ENCODE data around the gene CPEB3. TPM values are rescaled to one million over a fixed set of nuclear protein-coding genes. Genes with fewer than 3 reads are reported as not detected.

Gene CPEB3
- total and polyA plus RNA-seq, 9 of the 15 experiments (the other 6 are each of a cell fraction or from before 2014, with no cell fraction given), result 0.15 to 1.2 (median 0.51) TPM

DNA sequence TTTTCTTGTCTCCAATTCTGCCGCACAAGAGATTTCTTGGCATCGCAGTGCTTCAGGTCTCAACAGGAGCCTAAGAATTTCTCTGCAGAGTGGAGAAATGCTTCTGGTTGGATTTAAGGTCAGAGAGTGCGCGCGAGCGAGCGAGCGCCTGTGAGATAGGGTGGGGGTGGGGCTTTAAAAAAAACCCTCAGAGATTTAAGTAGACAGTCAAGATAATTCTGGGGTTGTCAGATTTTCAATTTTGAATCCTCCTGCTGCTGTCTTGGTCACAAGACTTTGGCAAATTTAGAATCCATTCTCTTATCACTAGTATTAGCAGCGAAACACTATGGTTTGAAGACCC is 49.7 kb downstream of the CPEB3 start:
- Histone ChIP-seq H3K36me3 (ENCODE audit: control insufficient read depth, insufficient read depth, low read length) (no peaks in the 10 kb centered on the region; the same call in 2 of the 3 replicates), H3K9me1 (ENCODE audit: control insufficient read depth, insufficient read depth, low read length) (no peaks in the 10 kb centered on the region), H3K79me2 (ENCODE audit: control insufficient read depth, insufficient read depth, low read length) (no peaks in the 10 kb centered on the region), H3K27me3 (ENCODE audit: control insufficient read depth in 2 of 2, insufficient read depth in 2 of 2, low read length in 2 of 2) (no peaks in the 10 kb centered on the region), H3K27ac (ENCODE audit: extremely low read depth, low read depth, low read length) (peak overlapping the region; percentile 77; the same call in 2 of the 3 replicates), H3K9me3 (replicated peaks; ENCODE audit: control insufficient read depth, insufficient read depth, low read depth, low read length) (no peaks in the 10 kb centered on the region), H4K20me1 (replicated peaks; ENCODE audit: control insufficient read depth, insufficient read depth, low read length) (no peaks in the 10 kb centered on the region), H2AFZ (ENCODE audit: low read depth, low read length) (peak overlapping the region; percentile 81), H3K4me1 (replicated peaks in 1 of 2; ENCODE audit: control insufficient read depth in 2 of 2, insufficient read depth in 2 of 2, low read length in 2 of 2) (peaks cover 8 to 13% of the 10 kb centered on the region in 2 experiments), H3K4me2 (ENCODE audit: insufficient read depth, low read length) (peak overlapping the region; percentile 71), H3K4me3 (peak overlapping the region; percentile 43), H3K9ac (ENCODE audit: insufficient read depth in 1 of 2, low read depth in 2 of 2, low read length in 2 of 2) (peak overlapping the region; percentile 61 to 83; a peak in 3 of 4 replicates)
- no TSS peak for BruUV-seq (replicated peaks)
- ChIA-PET POLR2A (no interaction called here), CTCF (ENCODE audit: low intra/inter-chr PET ratio) (no interaction called here)
- peak; percentile 19 for FAIRE-seq
- in situ Hi-C loops (cut with MboI) (no loop called here), intact Hi-C loops (cut with micrococcal nuclease) (no loop called here)
- peak; percentile 11 to 45 (median 26) for DNase-seq (ENCODE audit: extremely low read depth in 1 of 4, low spot score in 3 of 4)
- 4% methylated on average over 3 of the region's 9 CpGs for WGBS (ENCODE audit: insufficient coverage, low coverage, missing lambda C conversion rate)
- ATAC-seq, result peak; percentile 69
- peak in 1 of 2 experiments; percentile 77; a peak in 1 of 4 replicates for TF ChIP-seq RCOR1 (IDR thresholded peaks at IDR 0.05; ENCODE audit: borderline replicate concordance in 1 of 2, low read depth in 2 of 2, low read length in 2 of 2)
- no peak for TF ChIP-seq ZNF316 (IDR thresholded peaks at IDR 0.05)
- TF ChIP-seq POLR2H (tag; IDR thresholded peaks at IDR 0.05; ENCODE audit: low read depth), result 0 out of 2 replicates have a peak, but pooled peaks have one; percentile 2
- 0 out of 2 replicates have a peak, but pooled peaks have one; percentile 39 for TF ChIP-seq VEZF1 (CRISPR knock-in tag; IDR thresholded peaks at IDR 0.05)
- no peak for TF ChIP-seq NR2C2 (CRISPR knock-in tag; IDR thresholded peaks at IDR 0.05)
- TF ChIP-seq NR2C2 (tag; IDR thresholded peaks at IDR 0.05), result peak; percentile 19; the same call in 1 of the 2 replicates
- TF ChIP-seq ID3 (CRISPR knock-in tag; IDR thresholded peaks at IDR 0.05), result no peak
- 0 out of 2 replicates have a peak, but pooled peaks have one; percentile 4 for TF ChIP-seq ID3 (tag; IDR thresholded peaks at IDR 0.05)
- TF ChIP-seq BCLAF1 (IDR thresholded peaks at IDR 0.05; ENCODE audit: borderline replicate concordance in 1 of 2, control insufficient read depth in 1 of 2, low read depth in 2 of 2, low read length in 1 of 2), result no peak
- TF ChIP-seq E2F6 (IDR thresholded peaks at IDR 0.05; ENCODE audit: borderline replicate concordance in 1 of 2, extremely low read depth in 1 of 2, insufficient read depth in 1 of 2, insufficient read length in 1 of 2, low read depth in 1 of 2, low read length in 1 of 2, poor library complexity in 1 of 2, severe bottlenecking in 1 of 2), result no peak
- TF ChIP-seq RBBP5 (IDR thresholded peaks at IDR 0.05; ENCODE audit: borderline replicate concordance, insufficient read depth, low read length, poor library complexity, severe bottlenecking), result peak; percentile 28
- no peak for TF ChIP-seq HMG20A (CRISPR knock-in tag; conservative IDR thresholded peaks at IDR 0.05)

Data from K562 (cell line).